Aorta (tissue), 5 donors: Measurements from ENCODE around the gene EVX2. TPM values are rescaled to one million over a fixed set of nuclear protein-coding genes. Genes with fewer than 3 reads are reported as not detected.

Experiments used
- ATAC-seq: fragments of 200-7000 bp; cut with Tn5 transposase; one replicate; pipeline ENCODE4 v1.9.1; 2022; ENCODE audit warnings: moderate library complexity; ENCODE audit not compliant: low FRiP score
- DNase-seq, 2 donors: peaks; one replicate each; pipeline ENCODE4 v3.0.0-alpha.2; 2020
- H3K27ac ChIP-seq, 2 donors: one replicate each; pipeline ENCODE4 v1.5.1; 2013; ENCODE audit warnings: low read length in 2 of 2, mild to moderate bottlenecking in 2 of 2, moderate library complexity in 2 of 2, control low read depth in 1 of 2, inconsistent platforms in 1 of 2, low read depth in 1 of 2
- H3K27me3 ChIP-seq, 2 donors: one replicate each; pipeline ENCODE4 v1.6.1; 2013; ENCODE audit warnings: control low read depth in 1 of 2, low read length in 1 of 2, mild to moderate bottlenecking in 1 of 2, moderate library complexity in 1 of 2; ENCODE audit not compliant: insufficient read depth in 2 of 2, control insufficient read depth in 1 of 2
- H3K36me3 ChIP-seq, 2 donors: one replicate each; pipeline ENCODE4 v1.6.1; 2013; ENCODE audit warnings: control low read depth in 1 of 2, low read length in 1 of 2, mild to moderate bottlenecking in 1 of 2; ENCODE audit not compliant: insufficient read depth in 2 of 2, control insufficient read depth in 1 of 2
- H3K4me1 ChIP-seq, 2 donors: one replicate each; pipeline ENCODE4 v1.6.1; 2013; ENCODE audit warnings: low read length in 2 of 2, control low read depth in 1 of 2, mild to moderate bottlenecking in 1 of 2, moderate library complexity in 1 of 2; ENCODE audit not compliant: insufficient read depth in 2 of 2, control insufficient read depth in 1 of 2
- H3K4me3 ChIP-seq, 2 donors: one replicate each; pipeline ENCODE4 v1.5.1; 2013; ENCODE audit warnings: low read length in 2 of 2, control low read depth in 1 of 2, mild to moderate bottlenecking in 1 of 2
- H3K9me3 ChIP-seq: one replicate; pipeline ENCODE4 v1.6.1; 2013; ENCODE audit warnings: mild to moderate bottlenecking, low read length; ENCODE audit not compliant: control insufficient read depth
- WGBS, 2 donors: extraction: QIAGEN DNeasy Blood & Tissue Kit; methylation state at CpG; one replicate each; pipeline ENCODE4 v1.1.7; 2013; 5-methylcytosine and 5-hydroxymethylcytosine counted together
- intact Hi-C, 2 donors: fragments of 100-400 bp; cut with DNase I; formaldehyde crosslinking; loops; one replicate each; pipeline versions ENCODE4 v1.14.2 to v1.15.0; 2022
- polyA plus RNA-seq, 2 donors: library from polyadenylated mRNA; stranded (reverse); fragments of 200-250 nt; gene quantifications; one replicate each; pipeline ENCODE4 v1.2.3, GENCODE V29; 2013
- total RNA-seq, 2 donors: library from RNA; stranded (reverse); fragmentation: NEBNext Ultra II Directional; extraction: Animal tissue kit (Norgen Biotek cat#: 25700); gene quantifications; one replicate each; pipeline ENCODE4 v1.2.1, GENCODE V29; 2021
- donor health status: healthy with polysubstance abuse.
- donor health status: Bipolar disorder and iron deficiency.
- donor health status: DM: no; HTN: no; CAD: no.
- donor health status: DM: no; HTN: no; CAD: no.
- donor health status: DM: yes; HTN: yes; CAD: no.

Gene EVX2
- total and polyA plus RNA-seq, 4 donors: not detected

DNA sequence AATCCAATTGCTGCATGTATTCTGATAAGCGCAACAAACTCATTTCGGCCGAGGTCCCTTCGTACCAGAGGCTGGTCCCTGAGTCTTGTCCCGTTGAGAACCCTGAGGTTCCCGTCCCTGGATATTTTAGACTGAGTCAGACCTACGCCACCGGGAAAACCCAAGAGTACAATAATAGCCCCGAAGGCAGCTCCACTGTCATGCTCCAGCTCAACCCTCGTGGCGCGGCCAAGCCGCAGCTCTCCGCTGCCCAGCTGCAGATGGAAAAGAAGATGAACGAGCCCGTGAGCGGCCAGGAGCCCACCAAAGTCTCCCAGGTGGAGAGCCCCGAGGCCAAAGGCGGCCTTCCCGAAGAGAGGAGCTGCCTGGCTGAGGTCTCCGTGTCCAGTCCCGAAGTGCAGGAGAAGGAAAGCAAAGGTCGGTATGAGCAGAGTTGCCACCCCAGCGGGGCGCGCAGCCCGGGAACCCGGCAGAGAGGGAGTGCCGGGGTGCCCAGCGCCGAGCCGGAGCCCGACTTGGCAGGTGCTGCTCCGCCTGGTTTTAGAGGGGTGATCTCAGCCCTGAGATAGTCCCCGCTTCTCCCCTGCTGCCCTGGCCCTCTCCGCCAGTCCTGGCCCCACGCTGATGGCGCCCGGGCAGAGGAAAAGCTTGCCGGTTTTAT, 33.5 kb upstream of the EVX2 start:
- 14 to 17% methylated on average over 38 to 40 of the region's 40 CpGs for WGBS, 2 donors
- intact Hi-C loops: loop anchor here in 1 of 2 donors (5.0 kb wide), 1 partner anchor 1030 kb away; no protein-coding TSS in a partner anchor
- Histone ChIP-seq H3K4me1 (no peaks in the 10 kb centered on the region), H3K27ac (no peak overlapping the region), H3K9me3 (no peaks in the 10 kb centered on the region), H3K4me3 (no peak overlapping the region), H3K36me3 (no peaks in the 10 kb centered on the region), H3K27me3 (no peaks in the 10 kb centered on the region)
- ATAC-seq (no peak), DNase-seq (no peak)

DNA sequence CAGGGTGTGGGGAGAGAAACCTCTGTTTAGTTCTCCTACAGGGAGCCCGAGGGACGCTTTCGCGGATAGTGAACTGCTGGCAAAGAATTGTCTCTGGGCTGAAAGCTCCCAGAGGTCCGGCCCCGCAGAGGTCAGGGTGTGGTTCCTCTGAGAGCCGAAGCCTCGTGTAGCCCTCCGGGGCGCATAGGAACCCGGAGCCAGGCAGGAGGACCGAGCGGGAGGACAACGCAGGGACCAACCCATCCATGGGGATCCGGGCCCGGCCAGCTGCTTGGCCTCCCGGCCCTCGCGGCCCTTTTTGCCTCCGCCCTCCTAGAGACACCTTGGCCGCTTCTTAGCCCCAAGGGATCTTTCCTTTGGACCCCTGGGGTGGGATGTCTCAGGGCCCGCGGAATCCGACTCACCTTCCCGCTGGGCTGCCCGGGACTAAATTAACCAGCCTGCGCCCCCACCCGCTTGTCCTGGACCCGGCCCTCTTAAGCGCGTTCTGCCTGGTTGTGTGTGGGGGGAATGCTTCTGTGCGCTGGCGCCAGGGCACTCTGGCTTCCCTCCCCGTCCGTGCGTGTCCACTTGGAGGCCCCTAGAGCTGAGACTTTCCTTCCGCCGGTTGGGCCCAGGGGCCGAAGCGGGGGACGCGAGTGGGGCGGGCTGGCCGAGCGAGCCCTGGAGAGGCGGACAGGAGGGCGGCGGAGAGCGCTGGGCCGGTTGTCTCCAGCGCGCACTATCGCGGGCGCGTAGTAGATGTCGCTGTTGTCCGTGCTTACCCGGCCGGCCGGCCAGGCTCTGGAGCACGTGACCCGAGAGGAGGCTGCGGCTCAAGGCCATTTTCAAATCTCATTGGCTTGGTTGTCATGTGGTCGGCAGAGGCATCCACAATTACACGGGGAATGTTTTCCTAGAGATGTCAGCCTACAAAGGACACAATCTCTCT, 32.4 kb upstream of the EVX2 start, which contains the start of gene HOXD10:
TSS of gene HOXD10 (plus strand) at position 896 of the 931 bp plus-strand sequence. CDS start 56 bp downstream, outside the sequence.
- Histone ChIP-seq H3K36me3 (no peaks in the 10 kb centered on the region), H3K4me3 (no peak within 1 kb of the TSS), H3K27ac (no peak within 1 kb of the TSS), H3K27me3 (no peaks in the 10 kb centered on the region), H3K9me3 (no peaks in the 10 kb centered on the region), H3K4me1 (no peaks in the 10 kb centered on the region)
- ATAC-seq: peak; percentile 87
- DNase-seq: peak in 1 of 2 donors; percentile 89
- 7% methylated on average over 54 to 66 of the region's 66 CpGs for WGBS, 2 donors
- intact Hi-C loops: loop anchor here in 1 of 2 donors (5.0 kb wide), 1 partner anchor 1031 kb away; no protein-coding TSS in a partner anchor

- H3K27me3 ChIP-seq: no peaks in the 10 kb centered on the region
- intact Hi-C loops: loop anchor here in 1 of 2 donors (5.0 kb wide), 1 partner anchor 1032 kb away; no protein-coding TSS in a partner anchor
- WGBS, 2 donors: 36 to 42% methylated on average over 16 of the region's 16 CpGs
Measured at GRCh38 chr2:176114930-176115625, 31.3 kb upstream of the EVX2 start.

DNA sequence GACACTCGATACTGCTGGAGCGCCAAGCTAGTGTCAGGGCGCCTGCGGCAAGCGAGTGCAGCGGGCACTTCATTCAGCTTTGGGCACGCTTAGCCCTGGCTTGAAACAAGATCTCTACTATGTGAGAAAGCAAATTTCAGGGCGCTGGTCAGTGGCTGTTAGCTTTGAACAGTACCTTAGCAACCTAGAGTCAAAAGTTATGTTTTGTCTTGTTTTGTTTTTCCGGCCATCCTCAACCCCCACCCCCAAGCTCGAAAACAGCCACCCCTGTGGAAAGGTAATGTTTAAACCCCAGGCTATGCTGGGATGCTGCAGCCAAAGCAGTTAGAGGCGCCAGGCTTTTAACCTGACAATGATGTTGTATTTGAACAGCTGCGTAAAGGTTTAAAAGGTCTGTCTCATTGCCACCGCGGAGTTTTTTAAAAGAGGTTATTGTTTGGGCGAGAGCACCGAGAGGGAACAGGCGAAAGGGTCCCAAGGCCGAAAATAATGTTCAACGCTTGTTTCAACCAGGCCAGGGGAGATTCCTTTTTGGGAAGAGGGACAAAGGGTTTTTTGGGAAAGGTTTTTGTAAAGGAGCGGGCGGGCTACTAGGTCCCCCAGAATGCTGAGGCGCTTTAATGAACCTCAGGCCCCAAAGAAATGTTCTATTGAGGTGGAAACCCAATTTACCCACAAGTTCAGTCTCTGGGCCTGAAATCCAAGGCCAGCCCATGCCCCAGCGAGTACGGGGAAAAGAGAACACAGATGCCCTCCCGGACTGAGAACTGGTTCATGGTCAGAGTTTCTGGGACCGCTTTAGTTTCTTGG, 30.6 kb upstream of the EVX2 start:
- DNase-seq (no peak), ATAC-seq (no peak)
- no peak overlapping the region for H3K4me3 ChIP-seq
- no peaks in the 10 kb centered on the region for H3K36me3 ChIP-seq
- no peak overlapping the region for H3K27ac ChIP-seq
- no peaks in the 10 kb centered on the region for H3K9me3 ChIP-seq
- 30 to 34% methylated on average over 26 of the region's 26 CpGs for WGBS, 2 donors
- intact Hi-C loops: no loop called here
- H3K27me3 ChIP-seq: no peaks in the 10 kb centered on the region
- H3K4me1 ChIP-seq: no peaks in the 10 kb centered on the region

More at GRCh38 chr2:176114930-176115625, 31.3 kb upstream of the EVX2 start:
- Histone ChIP-seq H3K27ac (no peak overlapping the region), H3K4me1 (no peaks in the 10 kb centered on the region), H3K36me3 (no peaks in the 10 kb centered on the region), H3K4me3 (no peak overlapping the region), H3K9me3 (no peaks in the 10 kb centered on the region)
- DNase-seq (no peak), ATAC-seq (no peak)

- intact Hi-C loops: no loop called here
- no peaks in the 10 kb centered on the region for H3K4me1 ChIP-seq
- no peak overlapping the region for H3K4me3 ChIP-seq
- no peaks in the 10 kb centered on the region for H3K9me3 ChIP-seq
- H3K27ac ChIP-seq: no peak overlapping the region
- 11 to 13% methylated on average over 40 of the region's 40 CpGs for WGBS, 2 donors
- no peaks in the 10 kb centered on the region for H3K36me3 ChIP-seq
- DNase-seq (no peak), ATAC-seq (no peak)
- H3K27me3 ChIP-seq: no peaks in the 10 kb centered on the region
Measured at GRCh38 chr2:176112375-176113302, 28.9 kb upstream of the EVX2 start.

GRCh38 chr2:176111846-176112374, 28.1 kb upstream of the EVX2 start:
- Histone ChIP-seq H3K27me3 (peaks cover 0 to 2% of the 10 kb centered on the region in 2 donors), H3K9me3 (no peaks in the 10 kb centered on the region), H3K4me3 (no peak overlapping the region), H3K27ac (no peak overlapping the region), H3K36me3 (no peaks in the 10 kb centered on the region), H3K4me1 (no peaks in the 10 kb centered on the region)
- 10 to 13% methylated on average over 29 of the region's 29 CpGs for WGBS, 2 donors
- intact Hi-C loops: no loop called here
- ATAC-seq: no peak
- no peak for DNase-seq

- H3K4me1 ChIP-seq: no peaks in the 10 kb centered on the region
- no peak overlapping the region for H3K27ac ChIP-seq
- H3K36me3 ChIP-seq: no peaks in the 10 kb centered on the region
- ATAC-seq: no peak
- H3K27me3 ChIP-seq: peaks cover 0 to 2% of the 10 kb centered on the region in 2 donors
- WGBS, 2 donors: 7 to 10% methylated on average over 16 of the region's 16 CpGs
- intact Hi-C loops: no loop called here
- no peak overlapping the region for H3K4me3 ChIP-seq
- DNase-seq: no peak
- no peaks in the 10 kb centered on the region for H3K9me3 ChIP-seq
Measured at GRCh38 chr2:176111309-176111663, 27.5 kb upstream of the EVX2 start.
